HFF-Myc (cell line): Measurements from ENCODE around the gene DNAJB2.

Source experiments
- DNase-seq: peaks from one replicate; pipeline ENCODE4 v3.0.0-alpha.2; 2011; ENCODE audit warnings: low read depth; ENCODE audit errors: extremely low read depth
- H3K4me3 ChIP-seq: replicated peaks from 2 replicates; pipeline ENCODE4 v1.5.1; 2011; ENCODE audit warnings: low read depth, mild to moderate bottlenecking, control low read depth, low read length
- CTCF ChIP-seq: IDR thresholded peaks from 2 replicates; pipeline ENCODE4 v1.5.1; 2012; ENCODE audit warnings: mild to moderate bottlenecking, low read depth, low read length, control low read depth; ENCODE audit errors: missing control alignments

Gene DNAJB2

GRCh38 chr2:219245899-219246230 lies 33.3 kb upstream of the DNAJB2 start:
- DNase-seq, result no peak
- no peak for TF ChIP-seq CTCF

GRCh38 chr2:219246559-219246958 lies 32.6 kb upstream of the DNAJB2 start:
- H3K4me3 ChIP-seq, result peak overlapping the region; percentile 84; the same call in 1 of the 2 replicates
- DNase-seq, result no peak
- no peak for TF ChIP-seq CTCF

More at GRCh38 chr2:219245899-219246230, 33.3 kb upstream of the DNAJB2 start:
- peak overlapping the region; percentile 84 for H3K4me3 ChIP-seq

GRCh38 chr2:219247678-219248642 lies 31.2 kb upstream of the DNAJB2 start:
- no peak for TF ChIP-seq CTCF
- DNase-seq, result no peak

DNA sequence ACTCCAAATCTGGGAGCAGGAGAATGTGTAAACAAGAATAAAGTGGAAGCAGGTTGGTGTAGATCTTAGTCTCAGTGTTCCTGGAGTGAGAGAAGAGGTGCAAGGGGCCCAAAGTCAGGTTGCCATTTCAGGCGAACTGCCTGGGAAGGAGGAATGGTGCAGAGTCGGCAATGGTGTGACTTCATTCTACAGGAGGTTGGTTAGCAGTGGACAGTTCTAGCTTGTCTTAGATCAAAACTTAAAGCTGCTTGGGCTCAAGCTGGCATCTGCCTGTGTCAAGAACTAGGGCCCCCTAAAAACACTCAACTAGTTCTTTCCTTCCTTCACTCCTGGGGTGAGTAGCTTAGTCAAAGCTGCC lies 30.3 kb upstream of the DNAJB2 start:
- TF ChIP-seq CTCF, result no peak
- DNase-seq, result no peak
- H3K4me3 ChIP-seq, result no peak overlapping the region

More at GRCh38 chr2:219247678-219248642, 31.2 kb upstream of the DNAJB2 start:
- no peak overlapping the region for H3K4me3 ChIP-seq

- TF ChIP-seq CTCF, result no peak
- peak; percentile 30 for DNase-seq
Measured at GRCh38 chr2:219249203-219249980, 29.8 kb upstream of the DNAJB2 start.

GRCh38 chr2:219250049-219250781 lies 29.0 kb upstream of the DNAJB2 start:
- TF ChIP-seq CTCF, result no peak
- DNase-seq, result no peak
- H3K4me3 ChIP-seq, result no peak overlapping the region

More at GRCh38 chr2:219249203-219249980, 29.8 kb upstream of the DNAJB2 start:
- H3K4me3 ChIP-seq, result no peak overlapping the region
